ENCODE measurements around the gene RAB11B. TPM values are rescaled to one million over a fixed set of nuclear protein-coding genes. Genes with fewer than 3 reads are reported as not detected.

The RAB11B gene
- polyA plus RNA-seq, 1 donor from 2014 or later: 71.1 TPM

GRCh38 chr19:8393871-8394250, 3.7 kb downstream of the RAB11B start:
- no peaks in the 10 kb centered on the region for H3K9me2 ChIP-seq (ENCODE audit: insufficient read depth, low read length)
- H3K27me3 ChIP-seq (ENCODE audit: insufficient read depth, low read depth, low read length): no peaks in the 10 kb centered on the region
- H3K9ac ChIP-seq (ENCODE audit: low read length): no peak overlapping the region
- no peaks in the 10 kb centered on the region for H3F3A ChIP-seq (ENCODE audit: insufficient read depth, low read length, poor library complexity, severe bottlenecking)
- H3K79me2 ChIP-seq (replicated peaks; ENCODE audit: insufficient read depth, low read length): peaks cover 63% of the 10 kb centered on the region
- H3K27ac ChIP-seq (ENCODE audit: low read length): no peak overlapping the region
- TF ChIP-seq REST (IDR thresholded peaks at IDR 0.05; ENCODE audit: borderline replicate concordance) (no peak), RAD21 (conservative IDR thresholded peaks at IDR 0.05) (no peak), POLR2AphosphoS5 (IDR thresholded peaks at IDR 0.05) (no peak), EZH2 (IDR thresholded peaks at IDR 0.05; ENCODE audit: borderline replicate concordance, insufficient read depth, low read length, poor library complexity, severe bottlenecking) (no peak), SMC3 (conservative IDR thresholded peaks at IDR 0.05; ENCODE audit: poor library complexity) (no peak), EP300 (conservative IDR thresholded peaks at IDR 0.05; ENCODE audit: poor library complexity, severe bottlenecking) (no peak), CTCF (IDR thresholded peaks at IDR 0.05; ENCODE audit: poor library complexity, severe bottlenecking) (no peak), TAF1 (IDR thresholded peaks at IDR 0.05; ENCODE audit: low read depth) (no peak)
- H4K20me1 ChIP-seq (ENCODE audit: insufficient read depth): peaks cover 40% of the 10 kb centered on the region
- no peak overlapping the region for H2AFZ ChIP-seq (ENCODE audit: low read depth, low read length)
- H3K9me3 ChIP-seq (ENCODE audit: low read length): no peaks in the 10 kb centered on the region
- no peak overlapping the region for H3K4me3 ChIP-seq (ENCODE audit: low read length)
- no peaks in the 10 kb centered on the region for H3K36me3 ChIP-seq (ENCODE audit: insufficient read depth, low read length)
- H3K4me2 ChIP-seq (ENCODE audit: low read length): no peak overlapping the region

GRCh38 chr19:8395621-8396082, 5.5 kb downstream of the RAB11B start:
- H3K4me3 ChIP-seq (ENCODE audit: low read length): no peak overlapping the region
- H3K27ac ChIP-seq (ENCODE audit: low read length): no peak overlapping the region
- H3K27me3 ChIP-seq (ENCODE audit: insufficient read depth, low read depth, low read length): no peaks in the 10 kb centered on the region
- H3K4me2 ChIP-seq (ENCODE audit: low read length): no peak overlapping the region
- TF ChIP-seq CTCF (IDR thresholded peaks at IDR 0.05; ENCODE audit: poor library complexity, severe bottlenecking) (no peak), SMC3 (conservative IDR thresholded peaks at IDR 0.05; ENCODE audit: poor library complexity) (no peak), RAD21 (conservative IDR thresholded peaks at IDR 0.05) (no peak), EZH2 (IDR thresholded peaks at IDR 0.05; ENCODE audit: borderline replicate concordance, insufficient read depth, low read length, poor library complexity, severe bottlenecking) (no peak), REST (IDR thresholded peaks at IDR 0.05; ENCODE audit: borderline replicate concordance) (no peak), POLR2AphosphoS5 (IDR thresholded peaks at IDR 0.05) (no peak), EP300 (conservative IDR thresholded peaks at IDR 0.05; ENCODE audit: poor library complexity, severe bottlenecking) (no peak)
- H3K79me2 ChIP-seq (replicated peaks; ENCODE audit: insufficient read depth, low read length): peaks cover 59% of the 10 kb centered on the region
- no peaks in the 10 kb centered on the region for H3K36me3 ChIP-seq (ENCODE audit: insufficient read depth, low read length)
- peaks cover 40% of the 10 kb centered on the region for H4K20me1 ChIP-seq (ENCODE audit: insufficient read depth)
- no peaks in the 10 kb centered on the region for H3F3A ChIP-seq (ENCODE audit: insufficient read depth, low read length, poor library complexity, severe bottlenecking)
- H3K9me2 ChIP-seq (ENCODE audit: insufficient read depth, low read length): no peaks in the 10 kb centered on the region
- H3K9ac ChIP-seq (ENCODE audit: low read length): no peak overlapping the region
- H2AFZ ChIP-seq (ENCODE audit: low read depth, low read length): no peak overlapping the region
- H3K9me3 ChIP-seq (ENCODE audit: low read length): no peaks in the 10 kb centered on the region

All from neural cell (in vitro differentiated cells).